Hindlimb muscle (tissue), 1 donor: ENCODE results near the gene UBIAD1. TPM values are rescaled to one million over a fixed set of nuclear protein-coding genes. Genes with fewer than 3 reads are reported as not detected.
"Not testable (repeated sequence)": the region's sequence is repeated elsewhere in the genome, so short reads cannot be mapped to it uniquely, and the experiment has no call there.

Experiments
- DNase-seq: peaks from one replicate; pipeline ENCODE4 v3.0.0-alpha.2; 2013
- polyA plus RNA-seq: library from polyadenylated mRNA; unstranded; fragments of 120-200 nt; gene quantifications from one replicate; pipeline ENCODE4 v1.2.1, GENCODE V29; 2013; ENCODE audit not compliant: insufficient read length

The UBIAD1 gene
- polyA plus RNA-seq, 1 donor, result 16.9 TPM

DNA sequence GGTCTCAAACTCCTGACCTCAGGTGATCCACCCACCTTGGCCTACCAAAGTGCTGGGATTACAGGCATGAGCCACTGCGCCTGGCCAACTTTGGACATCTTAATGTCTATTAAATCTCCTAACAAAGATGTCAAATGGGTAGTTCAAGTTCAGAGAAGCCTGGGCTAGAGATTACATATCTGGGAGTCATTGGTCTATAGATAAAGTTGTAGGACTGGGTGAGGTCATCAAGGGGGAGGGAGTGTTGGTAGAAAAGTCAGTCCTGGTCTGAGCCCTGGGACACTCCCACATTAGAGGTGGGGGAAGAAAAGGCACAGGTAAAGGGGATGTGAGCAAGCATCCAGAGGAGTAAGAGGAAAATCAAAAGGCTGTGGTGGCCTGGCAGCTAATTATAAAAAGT, 6.6 kb downstream of the UBIAD1 start:
- DNase-seq, result no peak

DNA sequence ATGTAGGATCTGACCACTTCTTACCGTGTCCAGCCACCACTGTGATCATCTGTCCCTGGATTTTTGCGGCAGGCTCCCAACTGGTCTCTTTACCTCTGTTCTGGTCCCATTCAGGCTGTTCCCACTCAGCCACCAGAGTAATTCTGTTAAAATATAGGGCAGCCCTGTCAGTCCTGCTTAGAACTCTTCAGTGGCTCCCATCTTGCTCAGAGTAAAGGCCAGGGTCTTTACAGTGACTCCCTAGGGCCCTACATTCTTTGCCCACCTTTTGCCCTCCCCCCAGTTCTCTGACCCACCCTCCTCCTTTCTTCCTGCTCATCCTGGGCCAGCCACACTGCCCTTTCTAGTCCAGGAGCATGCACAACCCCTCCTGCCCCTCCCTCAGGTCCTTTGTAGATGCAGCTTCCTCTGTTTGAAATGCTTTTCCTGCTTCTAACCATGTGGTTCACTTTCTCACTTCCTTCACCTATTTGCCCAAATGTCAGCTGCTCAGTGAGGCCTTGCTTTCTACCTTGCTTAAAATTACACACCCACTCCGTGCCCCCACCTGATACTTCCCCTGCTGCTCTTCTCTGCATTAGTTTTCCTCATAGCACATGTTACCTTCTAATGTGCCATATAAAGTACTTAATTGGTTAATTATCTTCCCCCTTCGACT, 7.8 kb downstream of the UBIAD1 start:
- DNase-seq, result no peak

DNA sequence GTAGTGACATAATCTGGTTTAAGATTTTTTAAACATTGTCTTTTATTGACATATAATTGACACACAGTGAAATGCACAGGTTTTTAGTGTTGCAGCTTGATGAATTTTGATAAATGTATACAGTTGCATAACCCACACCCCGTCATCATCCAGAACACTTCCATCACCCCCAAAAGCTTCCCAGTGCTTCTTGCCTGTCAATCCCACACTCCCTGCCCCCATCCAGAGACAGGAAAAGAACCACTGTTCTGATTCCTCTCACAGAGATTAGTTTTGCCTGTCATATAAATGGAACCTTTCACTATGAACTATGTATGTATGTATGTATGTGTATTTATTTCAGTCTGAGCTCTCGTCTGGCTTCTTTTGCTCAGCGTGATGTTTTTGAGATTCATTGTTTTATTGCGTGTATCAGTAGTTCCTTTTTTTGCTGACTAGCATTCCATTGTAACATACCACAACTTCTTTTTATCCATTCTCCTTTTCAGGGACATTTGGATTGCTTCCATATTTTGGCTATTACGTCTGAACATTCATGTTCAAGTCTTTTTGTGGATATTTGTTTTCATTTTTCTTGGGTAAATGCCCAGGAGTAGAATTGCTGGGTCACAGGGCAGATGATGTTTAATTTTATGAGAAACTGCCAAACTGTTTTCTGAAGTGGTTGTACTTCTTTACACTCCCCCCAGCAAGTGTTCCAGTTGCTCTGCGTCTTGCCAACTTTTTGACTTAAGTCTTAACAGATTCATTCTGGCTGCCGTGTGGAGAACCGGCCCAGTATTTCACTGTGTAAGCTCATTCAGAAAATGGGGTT, 8.7 kb downstream of the UBIAD1 start:
- no peak for DNase-seq

DNA sequence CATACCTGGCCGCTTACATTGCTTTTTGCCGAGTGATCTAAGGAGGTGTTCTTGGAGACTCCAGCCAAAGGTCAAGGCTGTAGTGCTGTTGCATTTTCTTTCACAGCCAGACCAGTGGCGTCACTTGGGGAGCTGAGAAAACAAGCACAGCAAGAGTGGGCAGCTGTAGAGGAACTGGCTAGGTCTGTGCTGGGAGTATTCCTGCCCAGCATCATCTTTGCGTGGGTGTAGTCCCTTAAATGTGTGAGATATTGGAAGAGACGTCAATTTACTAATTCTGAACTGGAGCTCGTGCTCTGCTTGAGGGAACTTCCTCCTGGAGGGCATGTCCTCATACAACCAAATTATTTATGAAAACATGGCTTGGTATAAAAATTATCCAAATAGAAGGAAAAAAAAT, 10.2 kb downstream of the UBIAD1 start:
- DNase-seq, result no peak

DNA sequence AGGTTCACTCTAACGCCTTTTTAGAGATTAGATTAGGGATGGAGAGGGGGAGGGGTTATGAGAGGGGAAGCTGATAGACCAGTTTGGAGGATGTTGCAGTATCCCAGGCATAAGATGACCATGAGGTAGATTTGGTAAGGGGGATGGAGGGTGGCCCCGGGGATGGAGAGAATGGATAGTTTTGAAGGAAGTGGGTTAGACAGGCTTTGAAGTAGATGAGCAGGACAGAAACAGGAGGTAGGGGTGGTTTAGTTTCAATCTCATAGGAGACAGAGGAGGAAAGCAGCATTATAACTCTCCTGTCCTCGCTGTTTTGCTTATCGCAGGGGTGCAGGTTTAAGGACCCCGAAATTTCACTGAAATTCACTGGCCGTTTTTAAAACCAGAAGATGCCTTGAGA, 11.8 kb downstream of the UBIAD1 start:
- no peak for DNase-seq

DNA sequence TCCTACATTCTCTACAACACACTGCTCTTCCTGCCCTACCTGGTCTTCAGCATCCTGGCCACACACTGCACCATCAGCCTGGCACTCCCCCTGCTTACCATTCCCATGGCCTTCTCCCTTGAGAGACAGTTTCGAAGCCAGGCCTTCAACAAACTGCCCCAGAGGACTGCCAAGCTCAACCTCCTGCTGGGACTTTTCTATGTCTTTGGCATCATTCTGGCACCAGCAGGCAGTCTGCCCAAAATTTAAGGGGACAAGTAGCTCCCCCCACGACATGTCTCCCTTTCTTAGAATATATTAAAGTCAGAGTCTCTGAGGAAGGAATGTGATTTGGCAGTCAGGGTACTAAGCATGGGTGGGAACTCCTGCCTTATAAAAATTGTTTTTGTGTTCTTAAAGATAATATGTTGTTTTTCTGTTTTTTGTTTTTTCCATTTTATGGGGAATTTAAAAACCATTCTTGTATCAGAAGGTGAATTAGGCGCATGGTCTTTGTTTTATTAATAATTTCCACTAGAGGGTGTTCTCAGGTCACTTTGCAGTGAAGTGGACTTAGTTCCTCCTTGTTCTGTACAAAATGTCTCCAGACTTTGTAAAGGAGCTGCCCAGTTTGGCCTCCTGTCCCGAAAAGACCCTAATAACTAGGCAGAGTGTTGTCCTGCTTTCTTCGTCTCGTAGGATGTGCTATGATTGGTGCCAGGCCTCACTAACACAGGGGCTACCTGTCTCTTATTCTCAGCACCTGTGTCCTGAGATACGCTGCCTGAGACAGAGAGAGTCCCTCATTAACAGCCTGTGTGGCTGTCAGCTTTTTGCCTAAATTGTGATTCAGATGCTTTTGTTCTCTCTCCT, 13.1 kb downstream of the UBIAD1 start:
- no peak for DNase-seq

DNA sequence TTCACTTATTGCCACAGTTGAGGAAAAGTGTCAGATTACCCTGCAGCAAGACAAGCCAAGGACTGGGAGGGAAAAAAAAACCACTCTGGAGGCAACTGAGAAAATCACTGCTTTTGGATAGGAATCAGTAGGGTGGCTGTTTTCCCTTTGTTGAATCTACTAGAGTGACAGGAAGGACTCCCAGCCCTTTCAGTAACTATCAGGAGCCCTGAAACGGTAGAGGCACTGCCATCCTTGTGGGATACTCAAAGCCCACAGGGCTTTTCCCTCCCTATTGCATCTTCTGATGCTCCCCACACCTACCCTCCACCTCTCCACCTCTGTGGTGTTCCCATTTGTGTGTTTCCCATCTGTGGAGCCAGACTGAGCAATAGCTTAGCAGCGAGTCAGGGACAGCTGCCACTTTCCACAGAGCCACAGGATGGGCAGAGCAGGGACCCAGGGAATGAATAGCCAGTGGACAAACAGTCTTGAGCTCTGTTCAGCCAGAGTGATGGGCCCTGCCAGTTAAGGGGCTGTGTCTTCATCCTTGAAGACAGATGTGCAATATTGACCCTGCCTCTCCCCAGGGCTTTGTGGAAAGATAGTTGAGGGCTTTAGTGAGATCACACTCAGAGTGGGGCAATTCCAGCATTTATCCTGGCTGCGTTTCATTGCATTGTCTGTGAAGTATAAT, 13.9 kb downstream of the UBIAD1 start:
- no peak for DNase-seq

DNA sequence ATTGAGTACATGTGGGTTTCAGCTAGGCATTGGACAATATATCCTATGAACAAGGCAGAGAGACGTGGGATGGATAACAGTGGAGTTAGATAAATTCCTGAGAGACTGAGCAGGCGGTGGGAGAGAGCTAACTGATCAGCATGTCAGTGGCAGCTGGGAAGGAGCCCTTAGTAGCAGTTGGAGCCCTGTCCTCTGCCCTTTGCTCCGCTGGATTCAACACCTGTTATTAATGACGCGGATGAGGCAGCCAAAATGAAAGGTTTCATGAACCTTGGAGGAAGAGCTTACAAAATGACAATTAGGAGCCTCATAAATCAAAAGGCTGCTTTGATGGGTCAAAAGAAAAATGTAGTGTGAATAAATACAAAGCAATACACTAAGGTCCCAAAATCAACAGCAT, 16.1 kb downstream of the UBIAD1 start:
- DNase-seq, result no peak

DNA sequence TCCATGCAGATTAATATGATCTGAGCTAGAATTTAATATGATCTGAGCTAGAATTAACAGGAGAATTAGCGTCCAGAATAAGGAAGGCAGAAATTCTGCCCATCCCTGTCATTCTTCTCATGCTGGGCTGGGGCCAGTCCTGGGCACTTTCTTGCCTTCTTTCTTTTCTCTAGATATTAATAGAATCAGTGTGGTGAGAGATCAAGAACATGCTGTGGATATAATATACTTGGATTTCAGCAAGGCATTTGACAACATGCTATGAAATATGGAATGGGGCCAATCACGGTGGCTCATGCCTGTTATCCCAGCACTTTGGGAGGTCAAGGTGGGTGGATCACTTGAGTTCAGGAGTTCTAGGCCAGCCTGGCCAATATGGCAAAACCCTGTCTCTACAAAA, 18.1 kb downstream of the UBIAD1 start:
- no peak for DNase-seq

DNA sequence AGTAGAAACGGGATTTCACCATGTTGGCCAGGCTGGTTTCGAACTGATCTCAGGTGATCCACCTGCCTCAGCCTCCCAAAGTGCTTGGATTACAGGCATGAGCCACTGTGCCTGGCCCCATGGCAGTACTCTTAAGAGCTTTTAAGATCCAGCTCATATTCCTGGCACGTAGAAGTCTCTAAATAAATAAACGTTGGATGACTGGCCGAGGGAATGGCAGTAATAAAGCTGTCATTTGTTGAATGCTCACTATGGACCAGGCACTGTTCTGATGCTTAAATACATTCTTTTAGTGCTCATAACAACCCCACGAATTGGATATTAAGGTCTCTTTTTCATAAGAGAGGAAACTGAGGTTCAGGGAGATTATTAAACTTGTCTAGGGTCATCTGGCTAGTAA, 20.9 kb downstream of the UBIAD1 start:
- DNase-seq, result no peak

DNA sequence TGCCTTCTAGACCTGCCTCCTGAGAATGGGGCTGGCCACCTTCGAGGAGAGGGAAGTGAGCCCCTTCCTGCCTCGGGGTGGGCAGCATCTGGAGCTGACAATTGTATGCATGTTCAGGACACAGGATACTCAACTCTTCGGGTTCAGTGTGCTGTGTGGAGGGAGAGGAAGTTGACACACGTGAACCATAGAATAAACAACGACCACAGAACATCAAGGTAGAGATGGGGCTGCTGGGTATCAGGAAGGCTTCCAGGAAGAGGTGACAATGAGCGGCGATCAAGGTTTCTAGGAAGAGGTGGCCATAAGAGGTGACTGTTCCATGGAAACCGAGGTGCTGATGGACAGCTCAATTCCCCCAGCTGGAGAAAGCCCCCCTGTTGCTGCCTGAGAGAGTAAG, 22.0 kb downstream of the UBIAD1 start:
- DNase-seq, result no peak

DNA sequence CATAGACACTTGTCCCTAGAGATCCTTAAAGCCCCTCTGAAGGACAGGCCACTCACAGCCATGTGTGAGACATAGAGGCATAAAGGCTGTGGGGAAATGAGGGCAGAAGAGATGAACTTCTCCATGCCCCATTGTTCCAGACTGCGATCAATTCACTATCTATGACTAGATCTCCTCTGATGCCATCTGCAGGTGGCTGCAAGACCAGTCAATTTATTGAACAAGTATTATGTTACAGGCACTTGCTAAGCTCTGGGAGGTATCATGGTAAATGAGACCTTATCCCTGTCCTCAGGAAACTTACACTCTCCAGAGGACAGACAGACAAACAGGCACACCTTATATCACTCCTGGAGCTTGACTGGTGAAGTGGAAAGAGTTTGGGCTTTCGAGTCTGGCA, 22.9 kb downstream of the UBIAD1 start:
- DNase-seq, result no peak

DNA sequence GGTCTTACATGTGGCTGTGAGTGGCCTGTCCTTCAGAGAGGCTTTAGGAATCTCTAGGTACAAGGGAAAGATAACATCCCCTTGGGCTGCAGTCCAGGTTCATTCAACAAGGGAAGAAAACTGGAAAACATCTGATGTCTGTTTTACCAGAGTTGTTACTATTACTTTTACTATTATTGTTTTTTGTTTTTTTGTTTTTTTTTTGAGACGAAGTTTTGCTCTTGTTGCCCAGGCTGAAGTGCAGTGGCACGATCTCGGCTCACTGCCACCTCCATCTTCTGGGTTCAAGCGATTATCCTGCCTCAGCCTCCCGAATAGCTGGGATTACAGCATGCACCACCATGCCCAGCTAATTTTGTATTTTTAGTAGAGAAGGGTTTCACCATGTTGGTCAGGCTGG, 24.8 kb downstream of the UBIAD1 start:
- not testable (repeated sequence) for DNase-seq

DNA sequence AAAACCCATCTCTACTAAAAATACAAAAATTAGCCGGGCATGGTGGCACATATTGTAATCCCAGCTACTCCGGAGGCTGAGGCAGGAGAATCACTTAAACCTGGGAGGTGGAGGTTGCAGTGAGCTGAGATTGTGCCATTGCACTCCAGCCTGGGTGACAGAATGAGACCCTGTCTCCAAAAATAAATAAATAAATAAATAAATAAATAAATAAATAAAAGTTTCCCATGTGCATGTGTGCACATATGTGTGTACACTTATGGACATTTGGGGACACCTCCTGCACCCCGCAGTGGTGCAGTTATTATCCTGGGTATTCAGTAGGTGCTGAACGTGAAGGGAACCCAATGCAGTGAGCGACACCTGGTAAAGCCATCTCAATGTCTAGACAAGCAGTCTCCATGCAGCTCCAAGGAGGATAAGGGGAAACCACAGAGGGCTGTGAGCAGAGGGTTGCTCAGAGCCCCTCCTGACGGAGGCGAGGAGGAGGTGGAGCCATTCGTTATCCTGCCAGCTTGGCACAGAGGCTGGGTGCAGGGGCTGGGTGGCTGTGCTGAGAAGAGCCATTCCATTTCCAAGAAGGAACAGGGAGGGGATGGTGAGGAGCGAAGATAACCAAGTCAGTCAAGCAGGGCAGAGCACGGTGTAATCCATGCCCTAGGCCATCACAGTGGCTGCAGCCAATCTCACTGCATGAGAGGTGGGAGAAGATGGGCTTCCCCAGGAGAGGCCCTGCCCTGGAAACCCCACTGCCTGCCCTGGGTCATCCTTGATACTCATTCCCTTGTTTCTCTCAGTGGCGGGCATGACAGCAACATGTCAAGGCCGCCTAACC, 25.6 kb downstream of the UBIAD1 start:
- no peak for DNase-seq

DNA sequence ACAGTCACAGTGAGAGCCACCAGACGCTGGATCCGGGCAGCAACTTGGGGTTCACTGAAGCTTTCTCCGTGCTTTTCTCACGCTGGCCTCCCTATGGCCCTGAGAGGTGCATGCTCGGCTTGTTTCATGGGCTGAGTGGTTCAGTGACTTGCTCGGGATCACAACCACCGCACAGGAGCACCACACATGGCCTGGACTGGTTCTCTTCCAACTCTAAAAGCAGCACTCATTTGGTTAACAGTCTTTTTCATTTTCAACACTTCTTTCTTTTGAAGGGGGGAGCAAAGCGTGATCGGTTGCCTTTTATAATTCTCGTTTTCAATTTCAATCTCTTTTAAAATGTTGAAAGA, 26.2 kb downstream of the UBIAD1 start:
- no peak for DNase-seq

DNA sequence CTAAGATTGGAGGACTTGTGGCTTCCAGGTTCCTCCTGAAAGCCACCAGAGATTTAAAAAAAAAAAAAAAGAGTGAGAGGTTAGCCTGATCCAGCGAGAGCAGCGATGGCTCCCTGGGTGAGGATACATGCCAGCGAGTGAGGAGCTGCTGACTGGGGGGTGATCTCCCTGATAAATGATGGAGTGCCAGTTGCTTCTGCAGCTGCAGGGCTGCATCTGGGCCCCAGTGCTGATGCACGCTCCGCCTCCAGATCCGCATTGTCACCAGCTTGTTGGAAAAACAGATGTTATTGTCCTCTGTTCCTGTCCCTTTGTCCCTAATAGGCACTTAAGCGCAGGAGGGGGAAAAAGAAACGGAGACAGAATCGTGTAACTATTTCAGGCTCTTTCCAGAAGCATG, 28.6 kb downstream of the UBIAD1 start:
- DNase-seq, result no peak

DNA sequence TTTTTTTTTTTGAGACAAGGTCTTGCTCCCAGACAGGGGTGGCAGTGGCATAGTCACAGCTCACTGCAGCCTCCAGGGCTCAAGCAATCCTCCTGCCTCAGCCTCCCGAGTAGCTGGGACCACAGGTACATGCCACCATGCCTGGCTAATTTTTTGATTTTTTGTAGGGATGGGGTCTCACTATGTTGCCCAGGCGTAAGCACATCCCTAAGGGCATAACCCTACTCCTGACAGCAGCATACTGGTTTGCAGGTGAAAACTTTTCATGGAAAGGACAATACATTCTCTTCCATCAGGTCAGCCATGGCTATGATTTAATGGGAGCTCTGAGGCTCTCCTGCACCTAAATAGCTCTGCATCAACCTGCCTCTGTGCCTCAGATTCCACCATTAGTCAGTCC, 29.4 kb downstream of the UBIAD1 start:
- DNase-seq, result no peak

DNA sequence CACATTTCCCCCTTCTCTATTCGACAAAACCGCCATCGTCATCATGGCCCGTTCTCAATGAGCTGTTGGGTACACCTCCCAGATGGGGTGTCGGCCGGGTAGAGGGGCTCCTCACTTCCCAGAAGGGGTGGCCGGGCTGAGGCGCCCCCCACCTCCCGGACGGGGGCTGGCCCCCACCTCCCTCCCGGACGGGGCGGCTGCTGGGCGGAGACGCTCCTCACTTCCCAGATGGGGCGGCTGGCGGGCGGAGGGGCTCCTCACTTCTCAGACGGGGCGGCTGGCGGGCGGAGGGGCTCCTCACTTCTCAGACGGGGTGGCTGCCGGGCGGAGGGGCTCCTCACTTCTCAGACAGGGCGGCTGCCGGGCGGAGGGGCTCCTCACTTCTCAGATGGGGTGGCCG, 32.5 kb downstream of the UBIAD1 start:
- not testable (repeated sequence) for DNase-seq

DNA sequence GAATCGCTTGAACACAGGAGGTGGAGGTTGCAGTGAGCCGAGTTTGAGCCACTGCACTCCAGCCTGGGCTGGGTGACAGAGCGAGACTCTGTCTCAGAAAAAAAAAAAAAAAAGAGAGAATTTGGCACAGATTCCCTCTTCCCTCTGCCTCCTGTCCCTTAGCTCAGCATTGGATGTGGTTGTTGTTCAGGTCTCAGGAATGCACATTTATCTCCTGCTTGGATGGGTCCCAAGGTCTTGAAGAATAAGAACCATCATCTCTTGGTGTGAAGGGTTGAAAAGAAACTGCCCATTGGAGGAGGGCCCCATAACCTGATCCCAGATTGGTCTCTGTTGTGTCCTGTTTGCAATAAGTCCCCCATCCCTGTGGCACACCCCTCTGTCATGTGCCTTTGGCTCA, 34.9 kb downstream of the UBIAD1 start:
- no peak for DNase-seq

DNA sequence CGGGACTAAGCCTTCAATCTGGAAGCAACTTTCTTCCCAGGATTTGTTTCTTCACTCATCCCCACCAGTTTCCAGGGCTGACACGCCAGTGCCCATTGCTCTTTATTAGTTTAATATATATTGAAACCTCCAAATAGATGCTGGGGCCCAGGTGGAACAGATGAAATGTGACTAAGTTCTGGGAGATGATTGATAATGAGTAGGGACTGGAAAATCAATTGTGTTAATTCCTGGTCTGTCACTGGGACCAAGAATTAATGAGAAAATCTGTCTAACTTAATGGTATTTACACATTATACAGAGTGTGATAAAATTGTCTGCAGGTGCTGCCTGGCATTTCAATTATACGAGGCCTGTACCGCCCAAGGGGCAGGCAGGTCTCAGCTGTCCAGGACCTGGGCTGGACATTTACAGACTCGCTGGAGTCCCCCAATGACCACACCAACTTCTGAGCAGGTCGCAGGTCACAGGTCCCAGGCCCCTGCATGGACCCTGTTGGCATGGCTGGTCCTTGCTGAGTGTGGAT, 35.8 kb downstream of the UBIAD1 start:
- no peak for DNase-seq

DNA sequence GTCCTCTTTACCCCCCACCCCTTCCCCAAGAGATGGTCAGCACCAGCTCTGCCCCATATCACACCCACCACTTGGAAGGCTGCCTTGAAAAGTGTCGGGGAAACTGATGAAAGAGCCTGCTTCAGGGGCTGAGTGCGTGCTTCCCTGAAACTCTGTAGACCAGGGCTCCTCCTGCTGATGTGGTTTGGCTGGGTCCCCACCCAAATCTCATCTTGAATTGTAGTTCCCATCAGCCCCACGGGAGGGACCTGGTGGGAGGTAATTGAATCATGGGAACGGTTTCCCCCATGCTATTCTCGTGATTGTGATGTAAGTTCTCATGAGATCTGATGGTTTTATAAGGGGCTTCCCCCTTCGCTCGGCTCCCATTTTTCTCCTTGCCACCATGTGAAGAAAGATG, 36.4 kb downstream of the UBIAD1 start:
- DNase-seq, result no peak
